C4-2B (cell line): Measurements from ENCODE around the gene CHD3.

Experiments used
- H3K27ac ChIP-seq: fragments of 450-650 bp; 2 replicates; pipeline ENCODE4 v1.5.1; 2017
- ZFX ChIP-seq: fragments of 450-650 bp; IDR thresholded peaks from 2 replicates; pipeline ENCODE4 v1.6.1; 2017
- TF ChIP-seq, protein P1 (sequence below): fragments of 450-650 bp; conservative IDR thresholded peaks from 2 replicates; pipeline ENCODE4 v1.5.1; 2017; ENCODE audit warnings: mild to moderate bottlenecking

CHD3 gene

DNA sequence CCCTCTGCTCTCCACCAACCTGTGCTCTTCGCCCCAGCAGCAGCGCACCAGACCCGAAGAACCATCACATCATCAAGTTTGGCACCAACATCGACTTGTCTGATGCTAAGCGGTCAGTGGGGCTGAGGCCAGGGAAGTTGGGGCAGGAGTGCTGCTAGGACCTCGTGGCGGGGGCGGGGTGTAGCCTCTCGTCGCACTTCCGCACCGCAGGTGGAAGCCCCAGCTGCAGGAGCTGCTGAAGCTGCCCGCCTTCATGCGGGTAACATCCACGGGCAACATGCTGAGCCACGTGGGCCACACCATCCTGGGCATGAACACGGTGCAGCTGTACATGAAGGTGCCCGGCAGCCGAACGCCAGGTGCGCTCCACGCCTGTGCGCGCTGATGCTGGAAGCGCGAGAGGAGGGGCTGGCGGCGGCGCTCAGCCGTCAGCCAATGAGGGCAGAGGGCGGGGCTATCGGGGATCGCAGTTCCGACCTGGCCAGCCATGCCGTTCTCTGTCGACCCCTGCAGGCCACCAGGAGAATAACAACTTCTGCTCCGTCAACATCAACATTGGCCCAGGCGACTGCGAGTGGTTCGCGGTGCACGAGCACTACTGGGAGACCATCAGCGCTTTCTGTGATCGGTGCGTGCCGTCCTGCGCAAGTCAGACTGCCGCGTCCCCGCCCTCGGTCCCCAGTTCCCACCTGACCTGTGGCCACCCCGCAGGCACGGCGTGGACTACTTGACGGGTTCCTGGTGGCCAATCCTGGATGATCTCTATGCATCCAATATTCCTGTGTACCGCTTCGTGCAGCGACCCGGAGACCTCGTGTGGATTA lies 36.9 kb upstream of the CHD3 start:
- TF ChIP-seq, protein P1, sequence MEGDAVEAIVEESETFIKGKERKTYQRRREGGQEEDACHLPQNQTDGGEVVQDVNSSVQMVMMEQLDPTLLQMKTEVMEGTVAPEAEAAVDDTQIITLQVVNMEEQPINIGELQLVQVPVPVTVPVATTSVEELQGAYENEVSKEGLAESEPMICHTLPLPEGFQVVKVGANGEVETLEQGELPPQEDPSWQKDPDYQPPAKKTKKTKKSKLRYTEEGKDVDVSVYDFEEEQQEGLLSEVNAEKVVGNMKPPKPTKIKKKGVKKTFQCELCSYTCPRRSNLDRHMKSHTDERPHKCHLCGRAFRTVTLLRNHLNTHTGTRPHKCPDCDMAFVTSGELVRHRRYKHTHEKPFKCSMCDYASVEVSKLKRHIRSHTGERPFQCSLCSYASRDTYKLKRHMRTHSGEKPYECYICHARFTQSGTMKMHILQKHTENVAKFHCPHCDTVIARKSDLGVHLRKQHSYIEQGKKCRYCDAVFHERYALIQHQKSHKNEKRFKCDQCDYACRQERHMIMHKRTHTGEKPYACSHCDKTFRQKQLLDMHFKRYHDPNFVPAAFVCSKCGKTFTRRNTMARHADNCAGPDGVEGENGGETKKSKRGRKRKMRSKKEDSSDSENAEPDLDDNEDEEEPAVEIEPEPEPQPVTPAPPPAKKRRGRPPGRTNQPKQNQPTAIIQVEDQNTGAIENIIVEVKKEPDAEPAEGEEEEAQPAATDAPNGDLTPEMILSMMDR, result peak; percentile 98
- TF ChIP-seq ZFX, result no peak; the same call in 1 of the 2 replicates
- H3K27ac ChIP-seq, result peak overlapping the region; percentile 65

DNA sequence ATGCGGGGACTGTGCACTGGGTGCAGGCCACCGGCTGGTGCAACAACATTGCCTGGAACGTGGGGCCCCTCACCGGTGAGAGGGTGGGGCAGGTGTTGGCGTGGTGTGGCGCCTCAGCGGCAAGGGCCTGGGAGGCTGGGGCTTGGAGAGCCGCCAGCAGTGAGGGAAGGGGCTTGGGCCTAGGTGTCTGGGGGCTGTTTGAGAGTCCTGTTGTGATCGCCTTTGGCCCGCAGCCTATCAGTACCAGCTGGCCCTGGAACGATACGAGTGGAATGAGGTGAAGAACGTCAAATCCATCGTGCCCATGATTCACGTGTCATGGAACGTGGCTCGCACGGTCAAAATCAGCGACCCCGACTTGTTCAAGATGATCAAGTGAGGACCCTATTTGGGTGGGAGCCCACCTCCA lies 36.3 kb upstream of the CHD3 start:
- no peak for TF ChIP-seq ZFX
- H3K27ac ChIP-seq, result peak overlapping the region; percentile 65

DNA sequence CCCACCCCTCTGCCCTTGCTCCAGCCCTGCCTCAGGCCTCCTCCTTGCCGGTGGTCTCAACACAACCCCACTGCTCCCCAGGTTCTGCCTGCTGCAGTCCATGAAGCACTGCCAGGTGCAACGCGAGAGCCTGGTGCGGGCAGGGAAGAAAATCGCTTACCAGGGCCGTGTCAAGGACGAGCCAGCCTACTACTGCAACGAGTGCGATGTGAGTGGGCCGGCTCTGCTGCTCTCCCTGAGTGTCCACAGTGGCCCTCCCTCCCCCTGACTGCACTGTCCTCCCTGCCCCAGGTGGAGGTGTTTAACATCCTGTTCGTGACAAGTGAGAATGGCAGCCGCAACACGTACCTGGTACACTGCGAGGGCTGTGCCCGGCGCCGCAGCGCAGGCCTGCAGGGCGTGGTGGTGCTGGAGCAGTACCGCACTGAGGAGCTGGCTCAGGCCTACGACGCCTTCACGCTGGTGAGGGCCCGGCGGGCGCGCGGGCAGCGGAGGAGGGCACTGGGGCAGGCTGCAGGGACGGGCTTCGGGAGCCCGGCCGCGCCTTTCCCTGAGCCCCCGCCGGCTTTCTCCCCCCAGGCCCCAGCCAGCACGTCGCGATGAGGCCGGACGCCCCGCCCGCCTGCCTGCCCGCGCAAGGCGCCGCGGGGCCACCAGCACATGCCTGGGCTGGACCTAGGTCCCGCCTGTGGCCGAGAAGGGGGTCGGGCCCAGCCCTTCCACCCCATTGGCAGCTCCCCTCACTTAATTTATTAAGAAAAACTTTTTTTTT lies 35.5 kb upstream of the CHD3 start:
- no peak for TF ChIP-seq ZFX
- TF ChIP-seq, protein P1, result no peak
- H3K27ac ChIP-seq, result no peak overlapping the region

DNA sequence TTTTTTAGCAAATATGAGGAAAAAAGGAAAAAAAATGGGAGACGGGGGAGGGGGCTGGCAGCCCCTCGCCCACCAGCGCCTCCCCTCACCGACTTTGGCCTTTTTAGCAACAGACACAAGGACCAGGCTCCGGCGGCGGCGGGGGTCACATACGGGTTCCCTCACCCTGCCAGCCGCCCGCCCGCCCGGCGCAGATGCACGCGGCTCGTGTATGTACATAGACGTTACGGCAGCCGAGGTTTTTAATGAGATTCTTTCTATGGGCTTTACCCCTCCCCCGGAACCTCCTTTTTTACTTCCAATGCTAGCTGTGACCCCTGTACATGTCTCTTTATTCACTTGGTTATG lies 34.9 kb upstream of the CHD3 start:
- TF ChIP-seq, protein P1, result no peak
- no peak for TF ChIP-seq ZFX

DNA sequence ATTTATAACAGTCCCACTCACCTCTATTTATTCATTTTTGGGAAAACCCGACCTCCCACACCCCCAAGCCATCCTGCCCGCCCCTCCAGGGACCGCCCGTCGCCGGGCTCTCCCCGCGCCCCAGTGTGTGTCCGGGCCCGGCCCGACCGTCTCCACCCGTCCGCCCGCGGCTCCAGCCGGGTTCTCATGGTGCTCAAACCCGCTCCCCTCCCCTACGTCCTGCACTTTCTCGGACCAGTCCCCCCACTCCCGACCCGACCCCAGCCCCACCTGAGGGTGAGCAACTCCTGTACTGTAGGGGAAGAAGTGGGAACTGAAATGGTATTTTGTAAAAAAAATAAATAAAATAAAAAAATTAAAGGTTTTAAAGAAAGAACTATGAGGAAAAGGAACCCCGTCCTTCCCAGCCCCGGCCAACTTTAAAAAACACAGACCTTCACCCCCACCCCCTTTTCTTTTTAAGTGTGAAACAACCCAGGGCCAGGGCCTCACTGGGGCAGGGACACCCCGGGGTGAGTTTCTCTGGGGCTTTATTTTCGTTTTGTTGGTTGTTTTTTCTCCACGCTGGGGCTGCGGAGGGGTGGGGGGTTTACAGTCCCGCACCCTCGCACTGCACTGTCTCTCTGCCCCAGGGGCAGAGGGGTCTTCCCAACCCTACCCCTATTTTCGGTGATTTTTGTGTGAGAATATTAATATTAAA lies 34.4 kb upstream of the CHD3 start:
- TF ChIP-seq, protein P1, result no peak
- no peak for TF ChIP-seq ZFX
- H3K27ac ChIP-seq, result no peak overlapping the region

More for the DNA sequence above, 34.9 kb upstream of the CHD3 start:
- no peak overlapping the region for H3K27ac ChIP-seq

DNA sequence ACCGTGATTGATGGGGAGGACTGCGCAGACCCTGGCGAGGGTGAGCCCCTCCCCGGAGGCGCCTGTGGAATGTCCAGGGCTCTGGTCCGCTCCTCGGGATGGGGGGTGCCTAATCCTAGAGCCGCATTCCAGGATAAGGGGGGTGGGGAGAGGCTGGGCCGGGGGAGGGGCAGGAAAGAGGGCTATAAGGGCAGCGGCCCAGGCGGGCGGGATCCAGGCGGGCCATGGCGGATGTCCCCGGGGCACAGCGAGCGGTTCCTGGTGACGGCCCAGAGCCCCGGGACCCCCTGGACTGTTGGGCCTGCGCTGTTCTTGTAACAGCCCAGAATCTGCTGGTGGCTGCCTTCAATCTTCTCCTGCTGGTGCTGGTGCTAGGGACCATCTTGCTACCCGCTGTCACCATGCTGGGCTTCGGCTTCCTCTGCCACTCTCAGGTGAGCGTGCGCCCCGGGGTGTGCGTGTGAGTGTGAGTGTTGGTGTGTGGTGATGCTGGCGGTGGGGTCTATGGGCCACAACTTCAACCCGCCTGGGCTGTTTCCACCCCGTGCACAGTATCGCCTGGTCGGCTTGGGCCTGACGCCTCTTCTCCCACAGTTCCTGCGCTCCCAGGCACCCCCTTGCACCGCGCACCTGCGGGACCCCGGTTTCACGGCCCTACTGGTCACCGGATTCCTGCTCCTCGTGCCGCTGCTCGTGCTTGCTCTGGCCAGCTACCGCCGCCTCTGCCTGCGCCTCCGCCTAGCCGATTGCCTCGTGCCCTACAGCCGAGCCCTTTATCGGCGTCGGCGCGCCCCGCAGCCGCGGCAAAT lies 33.5 kb upstream of the CHD3 start, which contains the start of gene TMEM88:
TSS of gene TMEM88 (plus strand) at position 216 of the 809 bp plus-strand sequence. CDS start at position 225, 9 bp downstream.
- H3K27ac ChIP-seq, result peak within 1 kb of the TSS; percentile 87

More for the DNA sequence above, 33.5 kb upstream of the CHD3 start, which contains the start of gene TMEM88:
- no peak for TF ChIP-seq ZFX
- TF ChIP-seq, protein P1, result no peak
